Mucosa of stomach (tissue), 1 donor: ENCODE results near the gene C2orf78.
A peak's percentile ranks its signal among the peaks of the same experiment; 100 is the strongest.
"Not testable (repeated sequence)": the region's sequence is repeated elsewhere in the genome, so short reads cannot be mapped to it uniquely, and the experiment has no call there.

Experiments used
- H3K27me3 ChIP-seq: one replicate; pipeline ENCODE4 v1.7.0; 2013; ENCODE audit warnings: mild to moderate bottlenecking, low read length; ENCODE audit not compliant: control insufficient read depth, insufficient read depth
- H3K36me3 ChIP-seq: one replicate; pipeline ENCODE4 v1.7.0; 2013; ENCODE audit warnings: low read length; ENCODE audit not compliant: control insufficient read depth, insufficient read depth
- H3K4me1 ChIP-seq: one replicate; pipeline ENCODE4 v1.7.0; 2013; ENCODE audit warnings: mild to moderate bottlenecking, low read length; ENCODE audit not compliant: control insufficient read depth, insufficient read depth
- H3K4me3 ChIP-seq: one replicate; pipeline ENCODE4 v1.7.0; 2013; ENCODE audit warnings: low read length
- H3K9ac ChIP-seq: one replicate; pipeline ENCODE4 v1.7.0; 2013; ENCODE audit warnings: mild to moderate bottlenecking, low read length, moderate library complexity
- H3K9me3 ChIP-seq: one replicate; pipeline ENCODE4 v1.7.0; 2013; ENCODE audit warnings: mild to moderate bottlenecking, low read length, moderate library complexity; ENCODE audit not compliant: control insufficient read depth
- donor health status: Pancreatic carcinoma.

C2orf78 gene

GRCh38 chr2:73783883-73784282 is at the start of gene C2orf78:
Gene C2orf78 (plus strand): TSS chr2:73784183. CDS start chr2:73784310, 127 bp downstream.
- not testable (repeated sequence) for H3K9ac ChIP-seq, H3K27me3 ChIP-seq, H3K9me3 ChIP-seq, H3K4me3 ChIP-seq, H3K36me3 ChIP-seq, H3K4me1 ChIP-seq

GRCh38 chr2:73736378-73736777 is 47.6 kb upstream of the C2orf78 start:
- Histone ChIP-seq H3K9ac (peak overlapping the region; percentile 66), H3K9me3 (no peaks in the 10 kb centered on the region), H3K4me1 (no peaks in the 10 kb centered on the region), H3K27me3 (no peaks in the 10 kb centered on the region), H3K36me3 (no peaks in the 10 kb centered on the region), H3K4me3 (peak overlapping the region; percentile 98)

- H3K4me1 ChIP-seq = no peaks in the 10 kb centered on the region
- peak within 1 kb of the TSS; percentile 98 for H3K4me3 ChIP-seq
- peak within 1 kb of the TSS; percentile 66 for H3K9ac ChIP-seq
- no peaks in the 10 kb centered on the region for H3K27me3 ChIP-seq
- H3K36me3 ChIP-seq = no peaks in the 10 kb centered on the region
- H3K9me3 ChIP-seq = no peaks in the 10 kb centered on the region
Observed at GRCh38 chr2:73736855-73737779, 46.9 kb upstream of the C2orf78 start, which contains the start of gene TPRKB. Gene TPRKB (minus strand): TSS chr2:73737345. CDS start chr2:73734569, 2,776 bp downstream.

- Histone ChIP-seq H3K9me3 (no peaks in the 10 kb centered on the region), H3K27me3 (no peaks in the 10 kb centered on the region), H3K36me3 (no peaks in the 10 kb centered on the region), H3K4me3 (no peak overlapping the region), H3K9ac (no peak overlapping the region), H3K4me1 (no peaks in the 10 kb centered on the region)
Observed at GRCh38 chr2:73739101-73739500, 44.9 kb upstream of the C2orf78 start.

- H3K36me3 ChIP-seq = peaks cover under 1% of the 10 kb centered on the region
- no peak overlapping the region for H3K9ac ChIP-seq
- no peak overlapping the region for H3K4me3 ChIP-seq
- H3K4me1 ChIP-seq = no peaks in the 10 kb centered on the region
- H3K27me3 ChIP-seq = no peaks in the 10 kb centered on the region
- no peaks in the 10 kb centered on the region for H3K9me3 ChIP-seq
Observed at GRCh38 chr2:73740767-73741166, 43.2 kb upstream of the C2orf78 start.

- Histone ChIP-seq H3K4me1 (no peaks in the 10 kb centered on the region), H3K27me3 (no peaks in the 10 kb centered on the region), H3K36me3 (peaks cover 8% of the 10 kb centered on the region), H3K9me3 (no peaks in the 10 kb centered on the region), H3K9ac (no peak overlapping the region), H3K4me3 (no peak overlapping the region)
Observed at GRCh38 chr2:73746015-73746876, 37.7 kb upstream of the C2orf78 start.

- H3K9me3 ChIP-seq = no peaks in the 10 kb centered on the region
- no peak overlapping the region for H3K9ac ChIP-seq
- H3K4me1 ChIP-seq = no peaks in the 10 kb centered on the region
- no peak overlapping the region for H3K4me3 ChIP-seq
- no peaks in the 10 kb centered on the region for H3K27me3 ChIP-seq
- peaks cover 8% of the 10 kb centered on the region for H3K36me3 ChIP-seq
Observed at GRCh38 chr2:73746877-73747208, 37.1 kb upstream of the C2orf78 start.

GRCh38 chr2:73749314-73749713 is 34.7 kb upstream of the C2orf78 start:
- H3K27me3 ChIP-seq = no peaks in the 10 kb centered on the region
- peaks cover 8% of the 10 kb centered on the region for H3K36me3 ChIP-seq
- no peaks in the 10 kb centered on the region for H3K4me1 ChIP-seq
- no peaks in the 10 kb centered on the region for H3K9me3 ChIP-seq
- no peak overlapping the region for H3K9ac ChIP-seq
- no peak overlapping the region for H3K4me3 ChIP-seq

- H3K4me1 ChIP-seq, H3K36me3 ChIP-seq, H3K4me3 ChIP-seq, H3K9me3 ChIP-seq, H3K27me3 ChIP-seq, H3K9ac ChIP-seq: not testable (repeated sequence)
Observed at GRCh38 chr2:73754332-73754731, 29.7 kb upstream of the C2orf78 start.

- Histone ChIP-seq H3K4me1 (no peaks in the 10 kb centered on the region), H3K4me3 (no peak overlapping the region), H3K27me3 (no peaks in the 10 kb centered on the region), H3K36me3 (no peaks in the 10 kb centered on the region), H3K9me3 (no peaks in the 10 kb centered on the region), H3K9ac (no peak overlapping the region)
Observed at GRCh38 chr2:73759285-73759764, 24.7 kb upstream of the C2orf78 start.

GRCh38 chr2:73759904-73760303 is 24.1 kb upstream of the C2orf78 start:
- Histone ChIP-seq H3K4me1 (no peaks in the 10 kb centered on the region), H3K9ac (no peak overlapping the region), H3K4me3 (no peak overlapping the region), H3K9me3 (no peaks in the 10 kb centered on the region), H3K27me3 (no peaks in the 10 kb centered on the region), H3K36me3 (peaks cover 2% of the 10 kb centered on the region)

- Histone ChIP-seq H3K4me3 (no peak overlapping the region), H3K9ac (no peak overlapping the region), H3K36me3 (peaks cover 7% of the 10 kb centered on the region), H3K27me3 (no peaks in the 10 kb centered on the region), H3K9me3 (no peaks in the 10 kb centered on the region), H3K4me1 (no peaks in the 10 kb centered on the region)
Observed at GRCh38 chr2:73762571-73762970, 21.4 kb upstream of the C2orf78 start.
